GM12873 (cell line): ENCODE results near the gene AP5S1.

ENCODE experiments used
- CTCF ChIP-seq: IDR thresholded peaks from 2 replicates; pipeline ENCODE4 v1.5.1; 2012; ENCODE audit warnings: low read depth, mild to moderate bottlenecking, moderate library complexity, low read length, control low read depth; ENCODE audit not compliant: insufficient read depth; ENCODE audit errors: missing control alignments

AP5S1 gene

GRCh38 chr20:3820048-3820900, at the start of gene AP5S1:
TSS of gene AP5S1 (plus strand) at chr20:3820547. CDS start at chr20:3822118, 1,571 bp downstream.
- peak; percentile 91 for TF ChIP-seq CTCF

DNA sequence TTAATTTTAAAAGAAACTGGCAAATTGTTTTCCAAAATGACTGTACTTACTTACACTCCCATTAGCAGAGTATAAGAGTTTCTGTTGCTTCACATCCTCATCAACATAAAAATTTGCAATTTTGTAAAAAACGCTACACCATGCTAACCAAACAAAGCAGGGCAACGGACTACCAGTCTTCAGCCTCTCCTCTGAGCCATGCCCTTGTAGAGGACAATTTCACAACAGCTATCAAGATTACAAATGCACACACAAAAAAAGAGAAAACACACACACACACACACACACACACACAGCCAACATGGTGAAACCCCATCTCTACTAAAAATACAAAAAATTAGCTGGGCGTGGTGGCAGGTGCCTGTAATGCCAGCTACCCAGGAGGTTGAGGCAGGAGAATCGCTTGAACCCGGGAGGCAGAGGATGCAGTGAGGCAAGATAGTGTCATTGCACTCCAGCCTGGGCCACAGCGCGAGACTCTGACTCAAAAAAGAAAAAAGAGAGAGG, 48.7 kb upstream of the AP5S1 start:
- no peak for TF ChIP-seq CTCF

GRCh38 chr20:3775457-3776108, 44.8 kb upstream of the AP5S1 start:
- TF ChIP-seq CTCF, result no peak

GRCh38 chr20:3777381-3777715, 43.0 kb upstream of the AP5S1 start:
- no peak for TF ChIP-seq CTCF

DNA sequence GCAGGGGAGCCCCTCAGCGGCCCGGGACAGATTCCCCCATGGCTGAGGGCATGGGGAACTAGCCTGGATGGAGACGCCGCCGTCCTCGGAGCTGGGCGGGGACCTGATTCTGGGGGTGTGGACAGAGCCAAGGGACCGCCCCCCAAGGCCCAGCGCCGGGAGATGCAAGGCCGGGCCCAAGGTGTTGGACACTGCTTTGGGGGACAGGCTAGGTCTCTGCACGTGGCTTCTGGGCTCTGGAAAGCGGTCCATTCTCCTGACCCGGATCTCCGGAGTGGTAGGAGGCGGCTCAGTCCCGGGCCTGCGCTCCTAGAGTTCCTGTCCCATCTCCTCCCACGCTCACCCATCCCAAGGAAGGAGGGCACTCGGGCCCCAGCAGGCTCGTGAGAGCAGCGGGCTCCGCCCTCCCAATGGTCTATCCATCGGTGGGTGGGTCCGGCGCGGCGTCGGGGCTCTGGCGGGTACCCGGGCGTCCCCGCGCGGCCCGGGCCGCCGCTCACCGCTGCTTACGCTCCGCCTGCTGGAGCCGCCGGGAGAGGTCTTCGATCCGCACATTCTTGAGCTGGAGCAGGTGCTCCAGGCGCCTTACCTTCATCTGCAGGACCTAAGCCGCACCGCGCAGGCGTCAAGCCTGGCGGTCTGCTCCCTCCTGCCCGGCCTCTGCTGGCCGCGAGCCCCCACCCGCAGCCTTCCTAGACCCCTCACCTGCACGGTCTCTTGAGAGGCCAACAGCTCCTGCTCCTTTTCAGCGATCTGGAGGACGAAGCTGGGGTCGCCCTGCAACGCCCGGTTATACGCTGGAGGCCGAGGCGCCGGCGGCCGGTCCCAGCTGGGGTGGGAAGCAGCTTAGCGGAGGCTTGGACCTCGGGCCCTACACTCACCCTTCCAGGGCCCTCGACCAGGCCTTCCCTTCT, 42.4 kb upstream of the AP5S1 start:
- no peak for TF ChIP-seq CTCF

DNA sequence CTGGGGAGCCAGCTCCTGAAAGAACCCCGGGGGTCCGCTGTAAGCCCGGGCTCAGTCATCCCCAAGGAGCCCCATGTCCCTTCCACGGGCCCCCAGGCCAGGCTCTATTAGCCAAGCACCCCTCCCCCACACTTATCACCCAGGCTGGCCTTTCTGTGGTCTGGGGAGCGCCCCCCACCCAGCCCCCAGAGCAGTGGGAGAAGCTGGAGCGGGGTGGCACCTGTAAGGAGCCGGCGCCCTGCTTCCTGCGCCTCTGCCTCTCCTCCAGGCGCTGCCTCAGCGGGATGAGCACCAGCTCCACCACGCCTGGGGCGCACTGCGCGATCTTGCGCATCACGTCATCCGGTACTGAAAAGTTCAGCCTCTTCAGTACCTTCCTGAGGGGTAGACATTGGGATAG, 41.4 kb upstream of the AP5S1 start:
- no peak for TF ChIP-seq CTCF
